ENCODE data around the gene CIBAR2. TPM values are rescaled to one million over a fixed set of nuclear protein-coding genes. Genes with fewer than 3 reads are reported as not detected.
"Not testable (repeated sequence)": the region's sequence is repeated elsewhere in the genome, so short reads cannot be mapped to it uniquely, and the experiment has no call there.

Gene CIBAR2
- total RNA-seq, 4 donors from 2014 or later = not detected

DNA sequence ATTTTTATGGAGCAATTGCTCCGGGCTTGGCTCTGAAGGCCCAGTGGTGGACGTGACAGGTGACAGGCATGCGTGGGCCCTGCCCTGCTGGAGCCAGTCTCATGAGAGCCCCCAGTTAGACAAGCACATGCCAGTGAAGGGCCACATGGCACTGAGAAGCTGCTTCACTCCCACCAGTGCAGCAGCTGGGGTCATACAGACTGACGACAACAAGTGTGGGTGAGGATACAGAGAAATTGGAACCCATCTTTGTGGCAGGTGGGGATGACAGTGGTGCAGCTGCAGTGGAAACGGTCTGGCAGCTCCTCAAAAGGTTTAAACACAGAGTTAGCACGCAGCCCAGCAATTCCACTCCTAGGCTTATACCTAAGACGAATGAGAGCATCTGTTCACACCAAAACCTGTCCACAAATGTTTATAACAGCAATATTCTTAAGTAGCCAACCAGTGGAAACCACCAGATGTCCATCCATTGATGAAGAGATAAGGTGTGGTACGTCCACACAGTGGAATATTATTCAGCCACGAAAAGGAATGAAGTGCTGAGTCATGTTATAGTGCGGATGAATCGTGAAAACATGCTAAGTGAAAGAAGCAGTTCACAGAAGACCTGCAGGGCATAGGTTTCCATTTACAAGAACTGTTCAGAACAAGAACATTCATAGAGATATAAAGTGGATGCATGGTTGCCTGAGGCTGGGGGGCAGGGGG lies 12.5 kb upstream of the CIBAR2 start:
- Histone ChIP-seq H3K36me3 (no peaks in the 10 kb centered on the region), H3K27me3 (no peaks in the 10 kb centered on the region), H3K4me3 (no peak overlapping the region), H3K9me3 (no peaks in the 10 kb centered on the region), H3K4me1 (peaks cover 0 to 14% (median 0%) of the 10 kb centered on the region in 4 donors), H3K27ac (peak overlapping the region in 2 of 4 donors; percentile 33 to 38)
- TF ChIP-seq CTCF (IDR thresholded peaks at IDR 0.05) (no peak), POLR2A (IDR thresholded peaks at IDR 0.05) (no peak)
- DNase-seq = no peak

GRCh38 chr16:85123891-85124635 lies 11.8 kb upstream of the CIBAR2 start:
- DNase-seq = no peak
- Histone ChIP-seq H3K36me3 (no peaks in the 10 kb centered on the region), H3K4me3 (no peak overlapping the region), H3K27me3 (no peaks in the 10 kb centered on the region), H3K27ac (peak overlapping the region in 3 of 4 donors; percentile 33 to 59 (median 38)), H3K9me3 (no peaks in the 10 kb centered on the region), H3K4me1 (peaks cover 0 to 10% (median 0%) of the 10 kb centered on the region in 4 donors)
- TF ChIP-seq POLR2A (IDR thresholded peaks at IDR 0.05) (no peak), CTCF (IDR thresholded peaks at IDR 0.05) (no peak)

- peak overlapping the region in 2 of 4 donors; percentile 27 to 33 for H3K27ac ChIP-seq
- not testable (repeated sequence) for DNase-seq, H3K9me3 ChIP-seq, H3K27me3 ChIP-seq, H3K4me3 ChIP-seq, H3K36me3 ChIP-seq
- H3K4me1 ChIP-seq = peaks cover 0 to 10% (median 0%) of the 10 kb centered on the region in 4 donors
These were observed 11.2 kb upstream of the CIBAR2 start for GRCh38 chr16:85123441-85123840.

- Histone ChIP-seq H3K36me3 (no peaks in the 10 kb centered on the region), H3K4me1 (peaks cover 0 to 4% (median under 1%) of the 10 kb centered on the region in 4 donors), H3K4me3 (no peak overlapping the region), H3K27me3 (no peaks in the 10 kb centered on the region), H3K9me3 (no peaks in the 10 kb centered on the region), H3K27ac (no peak overlapping the region)
- no peak for DNase-seq
- TF ChIP-seq POLR2A (IDR thresholded peaks at IDR 0.05) = no peak
- no peak for TF ChIP-seq CTCF (IDR thresholded peaks at IDR 0.05)
These were observed 7.7 kb upstream of the CIBAR2 start for GRCh38 chr16:85120006-85120340.

- no peaks in the 10 kb centered on the region for H3K36me3 ChIP-seq
- no peak for DNase-seq
- no peak overlapping the region for H3K4me3 ChIP-seq
- H3K4me1 ChIP-seq = peaks cover 0 to 5% (median 3%) of the 10 kb centered on the region in 4 donors
- TF ChIP-seq POLR2A (IDR thresholded peaks at IDR 0.05) (no peak), CTCF (IDR thresholded peaks at IDR 0.05) (no peak)
- no peak overlapping the region for H3K27ac ChIP-seq
- H3K9me3 ChIP-seq = no peaks in the 10 kb centered on the region
- no peaks in the 10 kb centered on the region for H3K27me3 ChIP-seq
These were observed 5.1 kb upstream of the CIBAR2 start for GRCh38 chr16:85117418-85117817.

- peak overlapping the region; percentile 20 to 70 (median 36) for H3K27ac ChIP-seq
- H3K4me3 ChIP-seq = peak overlapping the region in 3 of 4 donors; percentile 18 to 43 (median 42)
- no peaks in the 10 kb centered on the region for H3K36me3 ChIP-seq
These were observed 2.8 kb upstream of the CIBAR2 start for GRCh38 chr16:85114909-85115567.

More at GRCh38 chr16:85114909-85115567, 2.8 kb upstream of the CIBAR2 start:
- TF ChIP-seq POLR2A (IDR thresholded peaks at IDR 0.05) (no peak), CTCF (IDR thresholded peaks at IDR 0.05) (peak; percentile 92 to 97 (median 95))
- H3K9me3 ChIP-seq = no peaks in the 10 kb centered on the region
- H3K27me3 ChIP-seq = no peaks in the 10 kb centered on the region
- H3K4me1 ChIP-seq = peaks cover 0 to 5% (median 3%) of the 10 kb centered on the region in 4 donors
- peak; percentile 85 to 95 (median 93) for DNase-seq

Data from Peyer's patch (tissue), 4 donors.